HEK293 (cell line): Measurements from ENCODE around the gene ZNF365.

ENCODE experiments used
- CTCF ChIA-PET: fragments of 350-600 bp; formaldehyde crosslinking; extraction: SDS; loops from one replicate; lab custom pipeline; 2021; ENCODE audit warnings: antibody characterized with exemption; lab: Yijun Ruan, JAX
- POLR2A ChIA-PET: fragments of 300-600 bp; formaldehyde crosslinking; extraction: SDS; loops from one replicate; lab custom pipeline; 2020; ENCODE audit warnings: antibody characterized with exemption, inconsistent platforms; lab: Yijun Ruan, JAX
- H3K27ac ChIP-seq: fragments of 200-500 bp; sonication (Bioruptor generic); 2 replicates; pipeline ENCODE4 v1.5.1; 2014; ENCODE audit warnings: low read depth, low read length, control low read depth, inconsistent platforms; ENCODE audit errors: extremely low read depth
- H3K36me3 ChIP-seq, 2 experiments: fragments of 200-500 bp in 1 of 2; sonication (Bioruptor generic) in 1 of 2; 1 replicate in 1 of 2; 2 replicates in 1 of 2; pipeline ENCODE4 v1.5.1; 2014 to 2017; ENCODE audit warnings: inconsistent platforms in 2 of 2, low read length in 2 of 2; ENCODE audit not compliant: control insufficient read depth in 2 of 2, insufficient read depth in 1 of 2
- H3K4me1 ChIP-seq: fragments of 200-500 bp; sonication (Bioruptor generic); 2 replicates; pipeline ENCODE4 v1.5.1; 2014; ENCODE audit warnings: mild to moderate bottlenecking, low read length, inconsistent platforms; ENCODE audit not compliant: control insufficient read depth, insufficient read depth
- H3K4me3 ChIP-seq: 2 replicates; pipeline ENCODE4 v1.5.1; 2011; ENCODE audit warnings: low read depth, mild to moderate bottlenecking, control low read depth, low read length, moderate library complexity
- H3K9me3 ChIP-seq: fragments of 200-500 bp; sonication (Bioruptor generic); 2 replicates; pipeline ENCODE4 v1.5.1; 2014; ENCODE audit warnings: low read depth, low read length, inconsistent platforms; ENCODE audit not compliant: control insufficient read depth, insufficient read depth
- ATF2 ChIP-seq: fragments of 450-650 bp; formaldehyde crosslinking; IDR thresholded peaks from 2 replicates; pipeline ENCODE4 v1.5.1; 2016; ENCODE audit warnings: missing biosample characterization, missing genetic modification characterization, low read depth
- FEZF1 ChIP-seq: fragments of 450-650 bp; formaldehyde crosslinking; IDR thresholded peaks from 2 replicates; pipeline ENCODE4 v1.5.1; 2016; ENCODE audit warnings: missing biosample characterization, missing genetic modification characterization
- GLI4 ChIP-seq: fragments of 450-650 bp; formaldehyde crosslinking; IDR thresholded peaks from 2 replicates; pipeline ENCODE4 v1.5.1; 2016; ENCODE audit warnings: missing biosample characterization, missing genetic modification characterization
- HOXA7 ChIP-seq: sonication (generic); formaldehyde crosslinking; IDR thresholded peaks from 2 replicates; pipeline ENCODE4 v1.8.1; 2022; ENCODE audit warnings: missing genetic modification reagents, borderline replicate concordance
- SCRT2 ChIP-seq: fragments of 450-650 bp; formaldehyde crosslinking; IDR thresholded peaks from 2 replicates; pipeline ENCODE4 v1.5.1; 2016; ENCODE audit warnings: missing biosample characterization, missing genetic modification characterization
- ZBTB20 ChIP-seq: fragments of 450-650 bp; formaldehyde crosslinking; IDR thresholded peaks from 2 replicates; pipeline ENCODE4 v1.5.1; 2016; ENCODE audit warnings: missing biosample characterization, missing genetic modification characterization
- ZBTB49 ChIP-seq: fragments of 450-650 bp; formaldehyde crosslinking; IDR thresholded peaks from 2 replicates; pipeline ENCODE4 v1.5.1; 2016; ENCODE audit warnings: missing biosample characterization, missing genetic modification characterization, low read depth
- ZBTB7A ChIP-seq: fragments of 450-650 bp; formaldehyde crosslinking; IDR thresholded peaks from 2 replicates; pipeline ENCODE4 v1.5.1; 2016; ENCODE audit warnings: low read depth, missing biosample characterization, missing genetic modification characterization
- ZNF133 ChIP-seq: fragments of 450-650 bp; formaldehyde crosslinking; IDR thresholded peaks from 2 replicates; pipeline ENCODE4 v1.5.1; 2016; ENCODE audit warnings: missing biosample characterization, missing genetic modification characterization
- ZNF146 ChIP-seq: fragments of 450-650 bp; formaldehyde crosslinking; IDR thresholded peaks from 2 replicates; pipeline ENCODE4 v1.5.1; 2016; ENCODE audit warnings: missing biosample characterization, missing genetic modification characterization
- ZNF155 ChIP-seq: fragments of 450-650 bp; formaldehyde crosslinking; IDR thresholded peaks from 2 replicates; pipeline ENCODE4 v1.5.1; 2016; ENCODE audit warnings: missing biosample characterization, missing genetic modification characterization
- ZNF221 ChIP-seq: fragments of 450-650 bp; formaldehyde crosslinking; IDR thresholded peaks from 2 replicates; pipeline ENCODE4 v1.5.1; 2017; ENCODE audit warnings: missing biosample characterization, missing genetic modification characterization, borderline replicate concordance
- ZNF223 ChIP-seq: fragments of 450-650 bp; formaldehyde crosslinking; IDR thresholded peaks from 2 replicates; pipeline ENCODE4 v1.5.1; 2016; ENCODE audit warnings: missing biosample characterization, missing genetic modification characterization
- ZNF311 ChIP-seq: fragments of 450-650 bp; formaldehyde crosslinking; IDR thresholded peaks from 2 replicates; pipeline ENCODE4 v1.5.1; 2017; ENCODE audit warnings: missing biosample characterization, missing genetic modification characterization, borderline replicate concordance
- ZNF362 ChIP-seq: fragments of 450-650 bp; formaldehyde crosslinking; IDR thresholded peaks from 2 replicates; pipeline ENCODE4 v1.5.1; 2016; ENCODE audit warnings: missing biosample characterization, missing genetic modification characterization
- ZNF404 ChIP-seq: fragments of 450-650 bp; formaldehyde crosslinking; IDR thresholded peaks from 2 replicates; pipeline ENCODE4 v1.5.1; 2017; ENCODE audit warnings: missing biosample characterization, missing genetic modification characterization
- ZNF416 ChIP-seq: fragments of 450-650 bp; formaldehyde crosslinking; IDR thresholded peaks from 2 replicates; pipeline ENCODE4 v1.5.1; 2016; ENCODE audit warnings: missing biosample characterization, missing genetic modification characterization
- ZNF501 ChIP-seq: fragments of 450-650 bp; formaldehyde crosslinking; IDR thresholded peaks from 2 replicates; pipeline ENCODE4 v1.5.1; 2016; ENCODE audit warnings: missing biosample characterization, missing genetic modification characterization
- ZNF514 ChIP-seq: fragments of 450-650 bp; formaldehyde crosslinking; IDR thresholded peaks from 2 replicates; pipeline ENCODE4 v1.5.1; 2016; ENCODE audit warnings: missing biosample characterization, missing genetic modification characterization
- ZNF521 ChIP-seq: fragments of 450-650 bp; formaldehyde crosslinking; IDR thresholded peaks from 2 replicates; pipeline ENCODE4 v1.5.1; 2017; ENCODE audit warnings: missing biosample characterization, mild to moderate bottlenecking, missing genetic modification characterization
- ZNF530 ChIP-seq: fragments of 450-650 bp; formaldehyde crosslinking; IDR thresholded peaks from 2 replicates; pipeline ENCODE4 v1.5.1; 2016; ENCODE audit warnings: low read depth, missing biosample characterization, missing genetic modification characterization
- ZNF548 ChIP-seq: fragments of 450-650 bp; formaldehyde crosslinking; IDR thresholded peaks from 2 replicates; pipeline ENCODE4 v1.5.1; 2016; ENCODE audit warnings: missing biosample characterization, missing genetic modification characterization
- ZNF624 ChIP-seq: fragments of 450-650 bp; formaldehyde crosslinking; IDR thresholded peaks from 2 replicates; pipeline ENCODE4 v1.5.1; 2017; ENCODE audit warnings: missing biosample characterization, missing genetic modification characterization
- ZNF626 ChIP-seq: fragments of 450-650 bp; sonication (Bioruptor Pico); formaldehyde crosslinking; IDR thresholded peaks from 2 replicates; pipeline ENCODE4 v1.5.1; 2018; ENCODE audit warnings: missing biosample characterization, missing genetic modification characterization, inconsistent platforms
- ZNF629 ChIP-seq: fragments of 450-650 bp; formaldehyde crosslinking; IDR thresholded peaks from 2 replicates; pipeline ENCODE4 v1.5.1; 2017; ENCODE audit warnings: missing biosample characterization, missing genetic modification characterization
- ZNF670 ChIP-seq: fragments of 450-650 bp; formaldehyde crosslinking; IDR thresholded peaks from 2 replicates; pipeline ENCODE4 v1.5.1; 2016; ENCODE audit warnings: missing biosample characterization, missing genetic modification characterization, low read depth
- ZNF692 ChIP-seq: fragments of 450-650 bp; formaldehyde crosslinking; IDR thresholded peaks from 2 replicates; pipeline ENCODE4 v1.5.1; 2016; ENCODE audit warnings: missing biosample characterization, missing genetic modification characterization

Gene ZNF365

DNA sequence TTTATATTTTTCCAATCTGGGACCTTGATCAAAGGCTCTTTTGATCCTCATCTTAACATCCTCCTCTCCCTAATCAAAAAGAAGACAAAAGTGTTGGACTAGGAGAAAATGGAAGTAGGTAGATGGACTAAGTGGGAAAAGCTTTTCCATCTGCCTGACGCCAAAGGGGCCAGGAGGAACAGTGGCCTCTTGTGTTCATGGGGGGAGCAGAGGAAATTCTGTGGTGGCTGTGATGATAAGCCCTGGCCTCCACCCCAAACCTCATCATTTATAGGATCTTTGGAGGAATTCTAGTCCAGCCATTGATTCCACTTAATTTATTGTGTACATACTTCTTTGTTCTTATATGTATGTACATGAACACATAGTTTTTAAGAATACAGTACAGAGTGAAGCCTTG lies 21.7 kb downstream of the ZNF365 start:
- H3K9me3 ChIP-seq: no peaks in the 10 kb centered on the region
- ChIA-PET POLR2A (no interaction called here), CTCF (no interaction called here)
- no peaks in the 10 kb centered on the region for H3K4me1 ChIP-seq
- no peak overlapping the region for H3K27ac ChIP-seq
- H3K36me3 ChIP-seq: no peaks in the 10 kb centered on the region
- TF ChIP-seq FEZF1 (tag by site-specific recombination) (no peak), ZNF629 (tag by site-specific recombination) (no peak), ZNF514 (tag by site-specific recombination) (no peak), ZNF155 (tag by site-specific recombination) (no peak), ZBTB20 (no peak), ZNF221 (no peak), GLI4 (tag by site-specific recombination) (no peak), ZNF501 (tag by site-specific recombination) (no peak), ZNF311 (tag by site-specific recombination) (no peak), ZNF521 (tag by site-specific recombination) (no peak), ZNF626 (tag by site-specific recombination) (no peak), ZNF624 (tag by site-specific recombination) (no peak), HOXA7 (CRISPR knock-in tag) (no peak), ATF2 (tag by site-specific recombination) (no peak), ZNF362 (no peak)
- H3K4me3 ChIP-seq: no peak overlapping the region

DNA sequence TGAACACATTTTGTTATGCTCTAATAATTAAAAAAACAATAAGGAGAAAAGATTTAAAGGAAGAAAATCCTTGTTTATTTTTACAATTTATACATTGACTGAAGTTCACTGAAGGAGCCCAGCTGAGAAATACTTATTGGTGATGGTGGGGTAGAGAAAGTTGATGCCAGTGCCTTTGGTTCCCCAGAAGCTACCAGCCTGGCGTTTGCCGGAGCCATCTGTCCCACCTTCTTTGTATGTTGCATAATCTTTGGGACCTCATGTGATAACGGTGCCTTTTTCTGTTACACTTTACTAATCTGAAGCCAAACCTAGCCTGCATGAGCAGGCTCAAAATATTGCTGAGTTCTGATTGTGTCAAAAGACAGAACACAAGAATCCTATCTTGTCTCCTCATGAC lies 22.7 kb downstream of the ZNF365 start:
- TF ChIP-seq ZNF133 (tag by site-specific recombination) (no peak), ZNF223 (no peak)
- no peaks in the 10 kb centered on the region for H3K36me3 ChIP-seq
- CTCF ChIA-PET: no interaction called here
- no peaks in the 10 kb centered on the region for H3K9me3 ChIP-seq
- H3K27ac ChIP-seq: no peak overlapping the region
- H3K4me1 ChIP-seq: no peaks in the 10 kb centered on the region
- POLR2A ChIA-PET: no interaction called here
- no peak overlapping the region for H3K4me3 ChIP-seq

- Histone ChIP-seq H3K36me3 (no peaks in the 10 kb centered on the region), H3K4me1 (no peaks in the 10 kb centered on the region), H3K9me3 (no peaks in the 10 kb centered on the region), H3K4me3 (no peak overlapping the region), H3K27ac (no peak overlapping the region)
- ChIA-PET CTCF (no interaction called here), POLR2A (no interaction called here)
- no peak for TF ChIP-seq ZNF530
- TF ChIP-seq ZNF404 (tag by site-specific recombination): no peak
- no peak for TF ChIP-seq ZBTB7A
- no peak for TF ChIP-seq ZBTB49 (tag by site-specific recombination)
- no peak for TF ChIP-seq ZNF416 (tag by site-specific recombination)
- TF ChIP-seq ZNF692: no peak
- TF ChIP-seq ZNF626 (tag by site-specific recombination): no peak
- no peak for TF ChIP-seq SCRT2
- TF ChIP-seq ZNF146 (tag by site-specific recombination): no peak
- no peak for TF ChIP-seq ZNF548 (tag by site-specific recombination)
- TF ChIP-seq ATF2 (tag by site-specific recombination): no peak
- no peak for TF ChIP-seq ZNF521 (tag by site-specific recombination)
- TF ChIP-seq ZNF670: no peak
These were observed 25.0 kb downstream of the ZNF365 start for GRCh38 chr10:62399211-62399610.
